GM21360 (cell line): ENCODE measurements around the gene SALL3.

Source experiments
- ATAC-seq: cut with Tn5 transposase; IDR thresholded peaks from one replicate; pipeline ENCODE4 v1.9.1; 2021; ENCODE audit warnings: mild to moderate bottlenecking, moderate library complexity; ENCODE audit not compliant: unreplicated experiment

Gene SALL3

DNA sequence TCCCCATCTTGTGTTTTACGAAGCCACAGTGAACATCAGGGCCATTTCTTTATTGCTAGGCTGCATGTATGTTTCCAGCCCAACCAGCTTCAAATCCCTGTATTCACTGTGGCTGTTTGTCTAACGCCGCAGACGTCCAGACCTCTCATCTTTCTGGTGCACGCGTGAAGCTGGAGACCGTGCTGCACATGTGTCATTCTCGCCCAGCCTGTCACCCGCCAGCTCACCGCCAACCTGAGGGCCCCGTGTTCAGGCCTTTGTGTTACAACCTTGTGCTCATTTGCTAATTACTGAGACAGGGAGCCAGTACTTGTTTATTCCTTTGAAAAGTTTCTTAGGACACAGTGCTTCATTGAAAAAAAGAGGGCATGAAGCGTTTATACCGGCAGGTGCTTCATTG, 21.4 kb downstream of the SALL3 start:
- no peak for ATAC-seq

- ATAC-seq: no peak
Measured at GRCh38 chr18:79005653-79006052, 26.0 kb downstream of the SALL3 start.

- ATAC-seq: no peak
Measured at GRCh38 chr18:79006106-79006795, 26.6 kb downstream of the SALL3 start.

- no peak for ATAC-seq
Measured at GRCh38 chr18:79007440-79007839, 27.8 kb downstream of the SALL3 start.

DNA sequence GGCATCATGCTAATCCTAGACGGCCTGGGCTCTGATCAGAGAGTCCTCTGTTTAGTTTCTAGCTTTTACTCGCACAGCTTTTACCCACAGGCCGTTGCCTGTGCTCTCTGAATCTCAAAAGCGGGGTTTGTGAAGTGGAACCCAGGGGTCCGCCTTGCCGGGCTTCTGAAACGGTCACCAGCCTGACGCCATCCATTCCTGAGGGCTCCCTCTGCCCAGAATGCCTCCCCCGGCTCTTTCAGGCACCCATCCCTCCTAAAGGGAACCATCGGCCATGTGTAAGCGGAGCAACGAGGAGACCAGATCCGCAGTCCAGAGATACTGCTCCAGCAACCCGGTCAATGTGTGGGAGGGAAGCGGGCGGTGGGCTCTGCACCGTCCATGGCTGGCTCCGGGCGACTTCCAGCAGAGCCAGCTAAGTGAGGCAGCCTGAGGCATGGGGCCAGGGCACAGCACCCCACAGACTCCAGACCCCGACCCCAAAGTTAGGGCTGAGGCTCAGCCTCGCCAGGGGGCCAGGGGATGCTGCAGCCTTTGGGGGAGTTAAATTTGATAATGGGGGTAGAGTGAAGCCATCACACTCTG, 28.8 kb downstream of the SALL3 start:
- ATAC-seq: no peak

DNA sequence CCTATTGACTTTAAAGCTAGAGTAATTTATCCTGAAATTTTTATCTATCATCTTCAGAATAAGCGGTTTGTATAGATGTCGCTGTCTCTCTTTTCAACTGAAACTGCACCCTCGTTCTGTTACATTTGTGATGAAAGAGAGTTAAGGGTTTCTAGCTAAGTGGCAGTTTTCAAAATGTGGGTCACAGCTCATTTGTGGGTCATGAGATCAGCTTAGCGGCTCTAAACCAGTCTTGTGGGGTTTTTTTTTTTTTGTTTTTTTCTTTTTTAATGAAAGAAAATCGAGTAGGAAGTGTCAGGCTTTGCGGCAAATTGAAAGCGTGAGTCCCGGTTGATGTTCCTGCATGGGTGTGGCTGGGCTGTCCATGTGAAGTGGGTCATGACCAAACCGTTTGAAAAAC, 31.2 kb downstream of the SALL3 start:
- no peak for ATAC-seq

DNA sequence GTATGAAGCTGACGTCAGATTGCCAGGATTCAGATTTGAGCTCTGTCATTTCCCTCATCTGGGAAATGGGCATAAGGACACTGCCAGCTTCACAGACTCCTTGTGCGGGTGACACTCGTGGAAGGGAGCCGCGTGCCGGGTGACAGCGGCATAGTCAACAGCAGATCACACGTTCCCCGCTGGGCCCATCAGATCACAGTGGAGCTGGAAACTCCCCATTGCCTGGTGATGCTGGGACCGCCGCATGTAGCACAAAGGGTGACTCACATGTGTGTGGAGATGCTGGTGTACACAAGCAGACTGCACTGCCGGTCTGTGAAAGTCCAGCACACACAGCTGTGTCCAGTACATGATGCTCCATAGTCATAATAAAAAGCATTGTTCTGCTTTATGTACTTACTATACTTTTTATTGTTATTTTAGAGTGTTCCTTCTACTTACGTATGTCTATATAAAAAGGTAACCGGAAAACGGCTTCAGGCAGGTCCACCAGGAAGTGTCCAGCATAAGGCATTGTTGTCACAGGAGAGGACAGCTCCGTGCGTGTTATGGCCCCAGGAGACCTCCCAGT, 31.8 kb downstream of the SALL3 start:
- no peak for ATAC-seq

DNA sequence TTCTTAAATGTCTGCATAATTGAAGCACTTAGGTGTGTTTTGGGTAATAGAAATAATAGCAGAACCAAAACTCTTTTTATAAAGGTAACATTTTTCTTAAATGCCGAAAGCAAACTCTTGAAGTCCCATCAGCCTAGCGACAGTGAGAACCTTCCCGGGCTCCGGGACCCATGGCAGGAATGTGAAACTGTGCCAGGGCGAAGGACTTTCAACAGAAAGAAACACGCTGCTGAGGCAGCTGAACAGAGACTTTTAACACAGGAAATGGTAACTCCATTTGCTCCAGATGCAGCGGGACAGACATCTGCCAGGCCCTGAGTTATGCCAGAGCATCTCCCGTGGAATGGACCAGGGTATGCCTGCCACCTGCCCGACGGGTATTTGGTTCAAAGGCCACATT, 34.3 kb downstream of the SALL3 start:
- ATAC-seq: no peak

DNA sequence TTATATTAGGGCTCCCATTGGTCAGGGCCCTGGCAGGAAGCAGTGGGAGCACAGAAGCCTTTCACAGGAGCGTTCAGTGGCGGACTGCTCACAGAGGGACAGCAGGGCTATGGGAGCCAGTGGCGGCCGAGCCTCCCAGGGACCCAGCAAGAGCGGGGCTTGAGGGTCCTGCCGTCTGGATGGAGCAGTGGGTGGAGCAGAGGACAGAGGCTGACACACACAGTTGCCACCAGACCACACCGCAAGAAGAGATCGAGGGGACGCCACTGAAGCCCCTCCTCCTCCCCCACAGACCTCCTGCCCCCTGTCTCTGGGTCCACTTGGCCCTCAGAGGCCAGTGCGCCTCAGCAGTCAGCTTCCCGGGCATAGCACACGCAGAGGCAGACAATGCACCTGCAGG, 39.3 kb downstream of the SALL3 start:
- no peak for ATAC-seq

DNA sequence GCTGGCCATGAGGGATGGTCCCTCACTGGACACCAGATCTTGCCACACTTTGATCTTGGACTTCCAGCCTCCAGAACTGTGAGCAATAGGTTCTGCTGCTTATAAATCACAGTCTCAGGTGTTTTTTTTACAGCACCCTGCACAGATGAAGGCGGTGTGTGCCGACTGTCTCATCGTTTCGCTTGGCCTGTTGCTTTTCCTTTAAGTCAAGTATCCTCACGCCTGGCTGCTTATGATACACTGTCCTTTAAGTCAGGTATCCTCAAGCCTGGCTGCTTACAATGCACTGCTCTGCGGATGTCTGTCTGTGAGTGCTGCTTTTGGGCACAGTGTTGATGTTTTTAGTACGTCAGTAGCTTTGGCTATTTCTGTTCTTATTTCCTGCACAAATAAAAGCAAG, 40.3 kb downstream of the SALL3 start:
- no peak for ATAC-seq

GRCh38 chr18:79022603-79023002, 43.0 kb downstream of the SALL3 start:
- no peak for ATAC-seq

- no peak for ATAC-seq
Measured at GRCh38 chr18:79026491-79026890, 46.9 kb downstream of the SALL3 start.

- ATAC-seq: no peak
Measured at GRCh38 chr18:79030680-79031079, 51.1 kb downstream of the SALL3 start.

GRCh38 chr18:79042276-79042675, 62.7 kb downstream of the SALL3 start:
- ATAC-seq: no peak

DNA sequence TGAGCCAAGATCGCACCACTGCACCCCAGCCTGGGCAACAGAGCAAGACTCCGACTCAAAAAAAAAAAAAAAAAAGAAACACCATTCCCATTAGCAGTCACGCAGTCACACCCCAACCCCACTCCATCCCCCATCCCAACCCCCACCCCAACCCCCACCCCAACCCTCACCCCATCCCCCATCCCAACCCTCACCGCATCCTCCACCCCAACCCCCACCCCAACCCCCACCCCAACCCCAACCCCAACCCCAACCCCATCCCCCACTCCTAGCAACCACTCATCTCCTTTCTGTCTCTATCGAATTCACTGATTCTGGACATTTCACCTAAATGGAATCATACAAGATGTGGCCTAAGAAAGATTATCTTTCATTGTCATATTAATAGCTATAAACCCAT, 63.7 kb downstream of the SALL3 start:
- no peak for ATAC-seq

- no peak for ATAC-seq
Measured at GRCh38 chr18:79046522-79046921, 66.9 kb downstream of the SALL3 start.

- no peak for ATAC-seq
Measured at GRCh38 chr18:79047556-79048244, 68.1 kb downstream of the SALL3 start.

DNA sequence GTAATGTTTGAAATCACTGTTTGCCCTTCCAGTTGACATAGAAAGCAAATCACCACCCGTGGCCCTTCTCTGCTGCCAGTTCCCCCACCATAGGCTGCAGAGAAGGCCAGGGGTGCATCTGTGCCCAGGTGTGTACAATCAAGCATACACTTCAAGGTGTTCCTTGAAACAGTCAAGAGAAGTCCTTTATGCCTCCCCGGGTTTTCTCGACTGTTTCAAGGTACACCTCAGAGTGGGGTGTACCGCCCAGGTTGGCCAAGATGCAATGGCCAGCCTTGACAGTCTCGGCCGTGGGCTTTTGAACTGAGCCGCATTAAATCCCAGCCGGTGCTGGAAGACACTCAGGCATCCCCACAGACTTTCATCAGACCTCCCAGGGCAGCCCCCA, 68.6 kb downstream of the SALL3 start:
- ATAC-seq: no peak

DNA sequence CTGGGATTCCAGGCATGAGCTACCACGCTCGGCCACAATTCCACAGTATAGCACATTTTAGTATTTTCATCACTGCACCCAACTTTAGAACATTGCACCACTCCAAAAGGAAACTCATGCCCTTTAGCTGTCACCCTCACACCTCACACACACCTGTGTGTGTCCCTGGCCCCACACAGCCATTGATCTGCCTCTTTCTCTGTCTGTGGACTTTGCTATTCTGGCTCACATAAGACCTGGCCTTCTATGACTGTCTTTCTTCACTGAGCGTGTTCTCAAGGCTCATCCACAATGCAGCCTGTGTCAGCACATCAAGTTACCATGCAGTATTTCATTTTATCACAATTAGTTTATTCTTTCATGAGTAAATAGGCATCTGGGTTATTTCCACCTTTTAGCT, 69.9 kb downstream of the SALL3 start:
- ATAC-seq: no peak
